ENCODE data around the gene TRIOBP. TPM values are rescaled to one million over a fixed set of nuclear protein-coding genes. Genes with fewer than 3 reads are reported as not detected.
"Not testable (repeated sequence)": the region's sequence is repeated elsewhere in the genome, so short reads cannot be mapped to it uniquely, and the experiment has no call there.

TRIOBP gene, protein sequence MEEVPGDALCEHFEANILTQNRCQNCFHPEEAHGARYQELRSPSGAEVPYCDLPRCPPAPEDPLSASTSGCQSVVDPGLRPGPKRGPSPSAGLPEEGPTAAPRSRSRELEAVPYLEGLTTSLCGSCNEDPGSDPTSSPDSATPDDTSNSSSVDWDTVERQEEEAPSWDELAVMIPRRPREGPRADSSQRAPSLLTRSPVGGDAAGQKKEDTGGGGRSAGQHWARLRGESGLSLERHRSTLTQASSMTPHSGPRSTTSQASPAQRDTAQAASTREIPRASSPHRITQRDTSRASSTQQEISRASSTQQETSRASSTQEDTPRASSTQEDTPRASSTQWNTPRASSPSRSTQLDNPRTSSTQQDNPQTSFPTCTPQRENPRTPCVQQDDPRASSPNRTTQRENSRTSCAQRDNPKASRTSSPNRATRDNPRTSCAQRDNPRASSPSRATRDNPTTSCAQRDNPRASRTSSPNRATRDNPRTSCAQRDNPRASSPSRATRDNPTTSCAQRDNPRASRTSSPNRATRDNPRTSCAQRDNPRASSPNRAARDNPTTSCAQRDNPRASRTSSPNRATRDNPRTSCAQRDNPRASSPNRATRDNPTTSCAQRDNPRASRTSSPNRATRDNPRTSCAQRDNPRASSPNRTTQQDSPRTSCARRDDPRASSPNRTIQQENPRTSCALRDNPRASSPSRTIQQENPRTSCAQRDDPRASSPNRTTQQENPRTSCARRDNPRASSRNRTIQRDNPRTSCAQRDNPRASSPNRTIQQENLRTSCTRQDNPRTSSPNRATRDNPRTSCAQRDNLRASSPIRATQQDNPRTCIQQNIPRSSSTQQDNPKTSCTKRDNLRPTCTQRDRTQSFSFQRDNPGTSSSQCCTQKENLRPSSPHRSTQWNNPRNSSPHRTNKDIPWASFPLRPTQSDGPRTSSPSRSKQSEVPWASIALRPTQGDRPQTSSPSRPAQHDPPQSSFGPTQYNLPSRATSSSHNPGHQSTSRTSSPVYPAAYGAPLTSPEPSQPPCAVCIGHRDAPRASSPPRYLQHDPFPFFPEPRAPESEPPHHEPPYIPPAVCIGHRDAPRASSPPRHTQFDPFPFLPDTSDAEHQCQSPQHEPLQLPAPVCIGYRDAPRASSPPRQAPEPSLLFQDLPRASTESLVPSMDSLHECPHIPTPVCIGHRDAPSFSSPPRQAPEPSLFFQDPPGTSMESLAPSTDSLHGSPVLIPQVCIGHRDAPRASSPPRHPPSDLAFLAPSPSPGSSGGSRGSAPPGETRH (N-terminal part only)
- total RNA-seq, result 10 to 100 TPM; 40.9 to 42.7 TPM

- peak within 1 kb of the TSS; percentile 50 for H3K4me3 Mint-ChIP-seq
- CTCF ChIA-PET, result interaction anchor here (0.9 to 2.0 kb wide), 4 partner anchors 15 to 54 kb away, joined by 3 to 10 read pairs (median 6); partner anchors contain the start of gene PDXP
- H3K36me3 Mint-ChIP-seq (ENCODE audit: low read depth), result peaks cover 12% of the 10 kb centered on the region
- peak; percentile 87 for DNase-seq
- peaks cover 11% of the 10 kb centered on the region for H3K4me1 Mint-ChIP-seq
- no peak within 1 kb of the TSS for H3K27ac Mint-ChIP-seq
- H3K9me3 Mint-ChIP-seq, result no peaks in the 10 kb centered on the region
- POLR2A ChIA-PET, result interaction anchor here (3.8 kb wide), 1 partner anchor 11 kb away, joined by 17 read pairs; the partner anchor contains the start of gene NOL12
- H3K27me3 Mint-ChIP-seq, result no peaks in the 10 kb centered on the region
These were observed at the start of gene TRIOBP for GRCh38 chr22:37696657-37697537. TRIOBP (plus strand) TSS chr22:37697048; CDS start chr22:37701366, 4,318 bp downstream.

- no peaks in the 10 kb centered on the region for H3K27me3 Mint-ChIP-seq
- no peaks in the 10 kb centered on the region for H3K9me3 Mint-ChIP-seq
- CTCF ChIA-PET, result interaction anchor here (1.5 kb wide), 1 partner anchor 11 kb away, joined by 4 read pairs; no protein-coding TSS in a partner anchor
- no peak overlapping the region for H3K27ac Mint-ChIP-seq
- no peak for DNase-seq
- H3K4me3 Mint-ChIP-seq, result no peak overlapping the region
- peaks cover 79% of the 10 kb centered on the region for H3K36me3 Mint-ChIP-seq (ENCODE audit: low read depth)
- H3K4me1 Mint-ChIP-seq, result peaks cover 20% of the 10 kb centered on the region
- POLR2A ChIA-PET, result interaction anchor here (1.0 to 2.0 kb wide), 3 partner anchors 8 to 21 kb away, joined by 3 to 9 read pairs (median 5); partner anchors contain the start of genes PDXP and SH3BP1
These were observed 49.5 kb upstream of the TRIOBP start for GRCh38 chr22:37647317-37647716.

DNA sequence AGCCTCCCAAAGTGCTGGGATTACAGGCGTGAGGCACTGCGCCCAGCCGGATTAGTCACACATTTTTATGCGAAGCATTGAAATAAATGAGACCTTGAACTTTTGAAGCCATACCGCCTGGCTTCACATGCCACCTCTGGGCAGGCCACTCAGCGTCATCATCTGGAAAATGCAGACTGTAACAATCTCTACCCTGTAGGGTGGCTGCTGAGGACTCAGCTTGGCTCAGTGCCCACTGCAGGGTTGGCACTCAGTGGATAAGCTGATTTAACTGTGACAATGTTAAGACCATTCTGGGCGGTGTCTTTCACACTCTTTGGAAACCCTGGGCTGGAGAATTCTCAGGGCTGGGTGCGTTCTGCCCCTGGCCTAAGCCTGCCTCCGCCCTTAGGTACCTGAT lies 48.9 kb upstream of the TRIOBP start:
- H3K36me3 Mint-ChIP-seq (ENCODE audit: low read depth), result peaks cover 77% of the 10 kb centered on the region
- no peaks in the 10 kb centered on the region for H3K9me3 Mint-ChIP-seq
- DNase-seq, result no peak
- ChIA-PET CTCF (interaction anchor here (1.5 kb wide), 1 partner anchor 11 kb away, joined by 4 read pairs; no protein-coding TSS in a partner anchor), POLR2A (interaction anchor here (0.6 to 2.0 kb wide), 3 partner anchors 9 to 29 kb away, joined by 3 to 9 read pairs (median 5); partner anchors contain the start of genes PDXP and SH3BP1)
- H3K4me3 Mint-ChIP-seq, result no peak overlapping the region
- H3K27me3 Mint-ChIP-seq, result no peaks in the 10 kb centered on the region
- H3K4me1 Mint-ChIP-seq, result peaks cover 14% of the 10 kb centered on the region
- H3K27ac Mint-ChIP-seq, result no peak overlapping the region

DNA sequence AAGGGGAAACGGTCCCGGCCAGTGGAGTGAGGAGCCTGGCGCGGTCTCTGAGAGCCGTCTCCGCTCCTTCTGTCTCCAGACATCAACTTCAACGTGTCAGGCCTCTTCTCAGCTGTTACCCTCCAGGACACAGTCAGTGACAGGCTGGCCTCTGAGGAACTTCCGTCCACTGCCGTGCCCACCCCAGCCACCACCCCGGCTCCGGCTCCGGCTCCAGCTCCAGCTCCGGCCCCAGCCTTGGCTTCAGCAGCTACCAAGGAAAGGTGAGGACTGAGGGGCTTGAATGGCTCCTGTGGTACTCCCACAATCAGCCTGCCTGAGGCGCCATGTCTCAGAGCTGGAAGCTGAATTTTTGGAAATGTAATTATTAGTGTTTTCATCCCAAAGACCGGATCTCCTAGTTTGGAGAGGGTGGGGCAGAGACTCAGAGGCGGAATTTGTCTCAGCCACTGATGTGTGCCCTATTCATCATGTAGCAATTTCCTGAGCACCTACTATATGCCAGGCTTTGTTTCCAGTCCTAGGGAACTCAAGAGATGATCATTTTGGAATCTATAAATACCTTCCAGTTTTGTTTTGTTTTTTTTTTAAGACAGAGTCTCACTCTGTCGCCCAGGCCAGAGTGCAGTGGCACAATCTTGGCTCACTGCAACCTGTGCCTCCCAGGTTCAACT lies 46.2 kb upstream of the TRIOBP start:
- Mint-ChIP-seq H3K9me3 (no peaks in the 10 kb centered on the region), H3K27me3 (no peaks in the 10 kb centered on the region), H3K4me3 (no peak overlapping the region)

GRCh38 chr22:37654563-37655251 lies 42.1 kb upstream of the TRIOBP start:
- no peaks in the 10 kb centered on the region for H3K9me3 Mint-ChIP-seq
- peaks cover 50% of the 10 kb centered on the region for H3K36me3 Mint-ChIP-seq (ENCODE audit: low read depth)
- no peak overlapping the region for H3K4me3 Mint-ChIP-seq
- DNase-seq, result no peak
- ChIA-PET CTCF (interaction anchor here (1.4 to 12.4 kb wide), 2 partner anchors 11 to 46 kb away, joined by 3 to 151 read pairs; partner anchors contain the start of gene GGA1), POLR2A (interaction anchor here (6.2 to 15.9 kb wide), 2 partner anchors 15 to 21 kb away, joined by 126 to 244 read pairs; partner anchors contain the start of genes LGALS1 and SH3BP1)
- no peaks in the 10 kb centered on the region for H3K27me3 Mint-ChIP-seq
- H3K4me1 Mint-ChIP-seq, result peaks cover 17% of the 10 kb centered on the region
- H3K27ac Mint-ChIP-seq, result no peak overlapping the region

More for the DNA sequence above, 46.2 kb upstream of the TRIOBP start:
- no peak for DNase-seq
- Mint-ChIP-seq H3K36me3 (ENCODE audit: low read depth) (peaks cover 69% of the 10 kb centered on the region), H3K27ac (no peak overlapping the region), H3K4me1 (peaks cover 2% of the 10 kb centered on the region)
- CTCF ChIA-PET, result no interaction called here
- POLR2A ChIA-PET, result interaction anchor here (1.0 to 1.4 kb wide), 2 partner anchors 10 kb away, joined by 3 to 4 read pairs; no protein-coding TSS in a partner anchor

DNA sequence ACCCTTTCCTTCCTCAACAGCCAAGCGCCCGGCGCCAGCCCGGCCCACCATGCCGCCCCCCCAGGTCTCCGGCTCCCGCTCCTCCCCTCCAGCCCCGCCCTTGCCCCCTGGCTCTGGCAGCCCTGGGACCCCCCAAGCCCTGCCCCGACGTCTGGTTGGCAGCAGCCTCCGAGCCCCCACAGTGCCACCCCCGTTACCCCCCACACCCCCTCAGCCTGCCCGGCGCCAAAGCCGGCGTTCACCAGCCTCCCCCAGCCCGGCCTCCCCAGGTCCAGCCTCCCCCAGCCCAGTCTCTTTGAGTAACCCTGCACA lies 41.6 kb upstream of the TRIOBP start:
- no peaks in the 10 kb centered on the region for H3K27me3 Mint-ChIP-seq
- no peak for DNase-seq
- CTCF ChIA-PET, result interaction anchor here (1.4 to 12.4 kb wide), 2 partner anchors 11 to 47 kb away, joined by 3 to 151 read pairs; partner anchors contain the start of gene GGA1
- POLR2A ChIA-PET, result interaction anchor here (6.2 to 15.9 kb wide), 2 partner anchors 15 to 21 kb away, joined by 126 to 244 read pairs; partner anchors contain the start of genes LGALS1 and SH3BP1
- H3K27ac Mint-ChIP-seq, result no peak overlapping the region
- no peak overlapping the region for H3K4me3 Mint-ChIP-seq
- peaks cover 45% of the 10 kb centered on the region for H3K36me3 Mint-ChIP-seq (ENCODE audit: low read depth)
- H3K9me3 Mint-ChIP-seq, result no peaks in the 10 kb centered on the region
- peaks cover 22% of the 10 kb centered on the region for H3K4me1 Mint-ChIP-seq

DNA sequence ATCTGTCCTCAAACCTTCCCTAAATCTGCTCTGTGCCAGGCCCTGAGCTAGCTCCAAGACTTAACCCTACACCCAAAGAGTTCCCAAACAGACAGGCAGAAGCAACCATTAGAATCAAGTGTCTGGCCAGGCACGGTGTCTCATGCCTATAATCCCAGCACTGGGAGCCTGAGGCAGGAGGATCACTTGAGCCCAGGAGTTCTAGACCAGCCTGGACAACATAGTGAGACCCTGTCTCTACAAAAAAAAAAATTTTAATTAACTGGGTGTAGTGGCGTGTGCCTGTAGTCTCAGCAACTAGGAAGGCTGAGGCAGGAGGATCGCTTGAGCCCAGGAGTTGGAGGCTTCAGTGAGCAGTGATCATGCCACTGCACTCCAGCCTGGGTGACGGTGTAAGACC lies 40.3 kb upstream of the TRIOBP start:
- H3K27me3 Mint-ChIP-seq, H3K9me3 Mint-ChIP-seq, DNase-seq, H3K4me3 Mint-ChIP-seq: not testable (repeated sequence)
- CTCF ChIA-PET, result interaction anchor here (0.6 to 12.8 kb wide), 5 partner anchors 13 to 208 kb away, joined by 3 to 191 read pairs (median 45); partner anchors contain the start of genes LGALS1 and SH3BP1
- Mint-ChIP-seq H3K36me3 (ENCODE audit: low read depth) (peaks cover 35% of the 10 kb centered on the region), H3K27ac (peak overlapping the region; percentile 56), H3K4me1 (peaks cover 35% of the 10 kb centered on the region)
- POLR2A ChIA-PET, result interaction anchor here (6.2 to 15.9 kb wide), 2 partner anchors 17 to 19 kb away, joined by 126 to 244 read pairs; partner anchors contain the start of genes LGALS1 and SH3BP1

DNA sequence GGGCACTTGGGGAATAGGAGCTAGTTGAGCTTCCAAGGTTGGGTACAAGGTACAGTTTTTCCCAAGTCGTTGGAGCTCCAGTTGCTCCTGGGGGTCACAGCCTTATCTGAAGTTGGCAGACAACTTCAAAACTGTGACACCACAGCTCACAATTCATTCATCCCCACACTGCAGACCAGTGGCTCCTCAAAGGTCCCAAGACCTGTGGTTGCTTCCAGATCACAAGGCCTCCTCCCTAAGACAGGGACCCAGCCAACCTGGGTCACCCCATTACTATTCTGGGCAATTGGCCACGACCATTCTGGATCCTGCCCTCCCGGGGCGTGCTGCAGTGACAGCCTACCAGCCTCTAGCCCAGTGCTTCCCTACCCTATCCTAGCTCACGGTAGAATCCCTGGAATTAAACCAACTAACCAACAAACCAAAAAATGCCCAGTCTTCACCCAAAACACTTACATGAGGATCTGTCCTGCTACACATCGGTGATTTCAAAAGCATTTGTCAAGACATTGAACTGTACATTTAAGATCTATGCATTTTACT lies 39.2 kb upstream of the TRIOBP start:
- CTCF ChIA-PET, result interaction anchor here (0.6 to 12.8 kb wide), 21 partner anchors 14 to 743 kb away, joined by 3 to 191 read pairs (median 4); partner anchors contain the start of genes C22orf23, GGA1, LGALS1 and NOL12
- Mint-ChIP-seq H3K9me3 (no peaks in the 10 kb centered on the region), H3K4me3 (peak overlapping the region; percentile 80), H3K27me3 (no peaks in the 10 kb centered on the region), H3K27ac (peak overlapping the region; percentile 80), H3K4me1 (peaks cover 42% of the 10 kb centered on the region), H3K36me3 (ENCODE audit: low read depth) (peaks cover 34% of the 10 kb centered on the region)
- no peak for DNase-seq
- POLR2A ChIA-PET, result interaction anchor here (0.9 to 15.9 kb wide), 11 partner anchors 10 to 1041 kb away, joined by 3 to 244 read pairs (median 12); partner anchors contain the start of genes GGA1, LGALS1 and SH3BP1

DNA sequence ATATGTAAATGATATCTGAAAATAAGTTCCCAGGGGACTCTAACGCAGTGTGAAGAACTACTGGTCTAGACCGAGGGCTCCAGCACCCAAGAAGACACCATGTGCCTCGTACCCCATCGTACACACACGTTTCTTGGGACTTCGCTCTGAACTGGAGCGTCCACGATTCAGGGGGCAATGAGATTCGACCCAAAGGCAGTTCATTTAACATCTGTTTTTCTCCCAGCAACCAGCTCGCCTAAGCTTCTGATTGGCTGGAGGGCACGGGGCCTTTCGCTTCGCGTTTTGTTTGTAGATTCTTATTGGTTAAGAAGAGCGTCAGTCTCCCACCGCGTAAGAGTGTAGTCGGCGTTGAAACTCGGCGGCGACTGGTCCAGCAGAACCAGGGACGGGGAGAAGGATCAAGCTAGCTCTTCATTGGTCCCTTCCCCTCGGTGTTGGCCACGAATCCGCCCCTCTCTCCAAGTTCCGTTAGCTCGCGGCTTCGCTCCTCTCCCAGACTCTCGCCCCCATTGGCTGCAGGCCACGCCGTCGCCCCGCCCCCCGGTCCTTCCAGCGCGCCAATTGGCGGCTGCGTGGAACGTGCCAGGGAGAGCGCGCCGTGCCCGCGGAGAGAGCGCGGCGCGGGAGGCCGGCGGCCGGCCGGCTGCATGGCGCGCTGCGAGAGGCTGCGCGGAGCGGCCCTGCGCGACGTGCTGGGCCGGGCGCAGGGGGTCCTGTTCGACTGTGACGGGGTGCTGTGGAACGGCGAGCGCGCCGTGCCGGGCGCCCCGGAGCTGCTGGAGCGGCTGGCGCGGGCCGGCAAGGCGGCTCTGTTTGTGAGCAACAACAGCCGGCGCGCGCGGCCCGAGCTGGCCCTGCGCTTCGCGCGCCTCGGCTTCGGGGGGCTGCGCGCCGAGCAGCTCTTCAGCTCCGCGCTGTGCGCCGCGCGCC lies 38.4 kb upstream of the TRIOBP start, which contains the start of gene PDXP:
Gene PDXP, plus strand, starts transcription at position 591 of the 933 bp plus-strand sequence. Its CDS starts 60 bp downstream, at position 651.
- Mint-ChIP-seq H3K36me3 (ENCODE audit: low read depth) (peaks cover 27% of the 10 kb centered on the region), H3K27me3 (no peaks in the 10 kb centered on the region), H3K9me3 (no peaks in the 10 kb centered on the region), H3K4me1 (peaks cover 42% of the 10 kb centered on the region), H3K4me3 (peak within 1 kb of the TSS; percentile 84), H3K27ac (peak within 1 kb of the TSS; percentile 80)
- ChIA-PET POLR2A (interaction anchor here (0.9 to 15.9 kb wide), 12 partner anchors 9 to 1040 kb away, joined by 3 to 244 read pairs (median 10); partner anchors contain the start of genes GGA1, LGALS1, NOL12 and SH3BP1), CTCF (interaction anchor here (0.6 to 12.8 kb wide), 20 partner anchors 13 to 295 kb away, joined by 3 to 191 read pairs (median 4); partner anchors contain the start of genes C22orf23, GGA1, LGALS1 and NOL12)
- peak; percentile 98 for DNase-seq
